ENCODE results near the gene CENPC. TPM values are rescaled to one million over a fixed set of nuclear protein-coding genes. Genes with fewer than 3 reads are reported as not detected.

CENPC gene
- total RNA-seq, 1 experiment from 2014 or later, result 9.7 TPM

GRCh38 chr4:67437974-67438713 lies 107.2 kb downstream of the CENPC start:
- DNase-seq, result no peak
- H3K27me3 ChIP-seq (ENCODE audit: control insufficient read depth, insufficient read depth, low read length), result no peaks in the 10 kb centered on the region

GRCh38 chr4:67436742-67437141 lies 108.6 kb downstream of the CENPC start:
- no peak for DNase-seq
- no peaks in the 10 kb centered on the region for H3K36me3 ChIP-seq (replicated peaks; ENCODE audit: control insufficient read depth, insufficient read depth, low read length)
- H3K27me3 ChIP-seq (ENCODE audit: control insufficient read depth, insufficient read depth, low read length), result no peaks in the 10 kb centered on the region
- no peak overlapping the region for H3K4me3 ChIP-seq (ENCODE audit: insufficient read depth, low read depth, low read length)

More at GRCh38 chr4:67437974-67438713, 107.2 kb downstream of the CENPC start:
- H3K36me3 ChIP-seq (replicated peaks; ENCODE audit: control insufficient read depth, insufficient read depth, low read length), result no peaks in the 10 kb centered on the region
- H3K4me3 ChIP-seq (ENCODE audit: insufficient read depth, low read depth, low read length), result no peak overlapping the region

DNA sequence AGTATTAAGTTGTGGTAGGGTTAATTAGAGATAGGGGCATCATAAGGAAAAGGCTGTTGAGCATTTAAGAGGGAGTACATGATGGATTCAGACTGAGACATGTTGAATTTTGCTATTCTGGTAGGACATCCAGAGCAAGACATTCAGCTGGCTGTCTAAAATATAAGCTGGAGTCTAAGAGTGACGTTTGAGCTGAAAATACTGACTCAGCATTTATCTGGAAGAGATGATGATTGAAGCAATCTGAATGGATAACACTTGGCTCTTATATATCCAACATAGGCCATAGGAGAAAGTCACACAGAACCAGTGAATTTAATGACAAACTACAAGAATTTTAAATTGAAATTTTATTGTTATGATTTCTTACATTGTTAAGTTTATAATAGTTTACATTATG lies 114.3 kb downstream of the CENPC start:
- Histone ChIP-seq H3K36me3 (replicated peaks; ENCODE audit: control insufficient read depth, insufficient read depth, low read length) (no peaks in the 10 kb centered on the region), H3K4me3 (ENCODE audit: insufficient read depth, low read depth, low read length) (no peak overlapping the region), H3K27me3 (ENCODE audit: control insufficient read depth, insufficient read depth, low read length) (no peaks in the 10 kb centered on the region)
- no peak for DNase-seq

DNA sequence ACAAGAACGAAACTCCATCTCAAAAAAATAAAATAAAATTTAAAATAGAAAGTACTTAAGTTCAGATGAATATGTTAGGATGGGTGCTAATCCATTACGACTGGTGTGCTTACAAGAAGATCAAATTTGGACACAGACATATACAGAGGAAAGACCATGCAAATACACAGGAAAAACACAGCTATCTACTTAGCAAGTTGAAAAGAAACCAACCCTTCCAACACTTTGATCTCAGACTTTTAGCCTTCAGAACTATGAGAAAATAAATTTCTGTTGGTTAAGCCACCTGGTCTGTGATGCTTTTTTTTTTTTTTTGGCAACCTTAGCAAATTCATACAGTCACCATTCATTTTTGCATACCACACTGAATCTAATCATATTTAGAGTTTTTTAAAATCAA lies 116.5 kb downstream of the CENPC start:
- H3K36me3 ChIP-seq (replicated peaks; ENCODE audit: control insufficient read depth, insufficient read depth, low read length), result no peaks in the 10 kb centered on the region
- DNase-seq, result no peak
- no peak overlapping the region for H3K4me3 ChIP-seq (ENCODE audit: insufficient read depth, low read depth, low read length)
- H3K27me3 ChIP-seq (ENCODE audit: control insufficient read depth, insufficient read depth, low read length), result no peaks in the 10 kb centered on the region

Other genes with a start within 250 kb of the CENPC start
- gene STAP1, start 13.2 kb upstream of the CENPC start, total RNA-seq (2014; rRNA removed; shearing (Covaris generic)), result not detected in 2 replicates
- gene UBA6, start 155.7 kb upstream of the CENPC start, total RNA-seq (2014; rRNA removed; shearing (Covaris generic)), result 37.6 and 60.4 TPM in 2 replicates
- gene GNRHR, start 208.9 kb upstream of the CENPC start, total RNA-seq (2014; rRNA removed; shearing (Covaris generic)), result not detected in 2 replicates

Data from H7 (cell line).